ENCODE data around the gene TMEM175.

Gene TMEM175

DNA sequence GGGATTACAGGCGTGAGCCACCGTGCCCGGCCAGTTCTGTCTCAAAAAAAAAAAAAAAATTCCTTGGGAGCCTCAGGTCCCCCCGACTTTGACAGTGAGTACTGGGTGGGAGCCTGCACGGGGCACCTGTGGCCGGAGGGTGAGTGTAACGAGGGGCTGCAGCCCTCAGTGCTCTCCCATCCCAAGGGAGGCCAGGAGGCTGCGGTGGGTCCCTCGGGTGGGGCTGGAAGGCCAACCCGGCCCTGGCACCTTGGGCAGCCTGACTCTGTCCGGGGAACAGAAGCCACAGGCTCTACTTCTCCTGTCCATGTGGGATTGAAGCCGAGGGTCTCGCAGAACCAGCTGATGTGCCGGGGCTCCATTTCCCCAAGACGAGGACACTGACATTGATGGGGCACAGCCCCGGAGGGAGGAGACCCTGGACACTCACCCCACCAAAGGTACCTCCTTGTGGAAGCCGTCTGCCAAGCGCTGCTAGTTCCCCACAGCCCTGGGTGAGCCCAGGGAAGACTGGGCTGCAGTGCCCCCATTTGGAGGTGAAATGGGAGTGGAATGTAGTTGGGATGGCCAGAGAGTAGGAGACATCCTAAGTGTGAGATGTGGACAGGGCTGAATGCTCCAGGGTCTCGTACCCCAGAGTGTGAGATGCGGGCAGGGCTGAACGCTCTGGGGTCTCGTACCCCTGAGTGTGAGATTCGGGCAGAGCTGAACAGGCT is 63.2 kb downstream of the TMEM175 start:
- H3K4me1 ChIP-seq (ENCODE audit: insufficient read depth, low read length, poor library complexity, severe bottlenecking): no peaks in the 10 kb centered on the region

DNA sequence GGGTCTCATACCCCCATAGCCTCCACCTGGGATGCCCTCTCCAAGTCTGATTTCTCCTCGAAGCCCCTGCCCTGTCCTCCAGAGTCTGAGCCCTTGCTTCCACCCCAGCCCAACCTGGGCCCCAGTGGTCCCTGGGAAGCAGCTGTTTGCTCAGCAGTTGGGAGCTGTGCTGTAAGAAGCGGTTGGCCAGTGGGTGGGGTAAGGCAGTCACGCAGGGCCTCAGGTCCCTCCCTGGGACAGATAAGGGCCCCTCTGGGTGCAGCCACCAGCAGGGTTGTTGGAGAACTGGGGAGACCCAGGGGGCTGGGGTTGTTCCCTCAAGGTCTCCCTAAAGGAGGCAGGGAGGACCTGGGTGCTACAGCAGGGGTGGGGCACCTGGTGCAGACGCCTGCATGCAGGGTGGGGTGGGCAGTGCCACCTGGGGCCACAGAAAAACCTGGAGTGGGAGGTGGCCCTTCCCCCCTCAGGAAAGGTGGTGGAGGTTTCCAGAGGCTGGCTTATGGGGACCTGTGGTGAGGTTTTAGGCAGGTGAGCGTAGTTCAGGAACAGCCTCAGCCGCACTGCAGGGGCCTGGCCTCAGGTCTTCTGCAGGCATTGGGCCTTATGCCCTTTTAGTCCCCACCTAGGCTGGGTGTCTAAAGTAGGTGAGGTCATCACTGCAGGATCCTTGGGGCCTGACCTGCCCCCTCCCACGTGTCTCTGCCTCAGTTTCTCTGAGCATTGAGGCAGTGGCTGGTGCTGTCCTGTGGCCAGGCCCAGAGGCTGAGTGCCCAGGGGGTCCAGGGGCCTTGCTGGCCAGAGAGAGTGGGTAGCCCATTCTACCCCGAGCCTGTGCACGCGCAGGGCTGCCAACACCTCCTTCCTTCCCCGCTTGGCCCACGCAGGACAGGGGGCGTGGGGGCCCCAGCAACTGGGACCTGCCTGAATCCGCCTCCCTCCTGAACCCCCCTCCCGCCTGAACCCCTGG is 64.1 kb downstream of the TMEM175 start:
- TF ChIP-seq EZH2phosphoT487 (IDR thresholded peaks at IDR 0.05; ENCODE audit: borderline replicate concordance): no peak
- TF ChIP-seq, protein P1, sequence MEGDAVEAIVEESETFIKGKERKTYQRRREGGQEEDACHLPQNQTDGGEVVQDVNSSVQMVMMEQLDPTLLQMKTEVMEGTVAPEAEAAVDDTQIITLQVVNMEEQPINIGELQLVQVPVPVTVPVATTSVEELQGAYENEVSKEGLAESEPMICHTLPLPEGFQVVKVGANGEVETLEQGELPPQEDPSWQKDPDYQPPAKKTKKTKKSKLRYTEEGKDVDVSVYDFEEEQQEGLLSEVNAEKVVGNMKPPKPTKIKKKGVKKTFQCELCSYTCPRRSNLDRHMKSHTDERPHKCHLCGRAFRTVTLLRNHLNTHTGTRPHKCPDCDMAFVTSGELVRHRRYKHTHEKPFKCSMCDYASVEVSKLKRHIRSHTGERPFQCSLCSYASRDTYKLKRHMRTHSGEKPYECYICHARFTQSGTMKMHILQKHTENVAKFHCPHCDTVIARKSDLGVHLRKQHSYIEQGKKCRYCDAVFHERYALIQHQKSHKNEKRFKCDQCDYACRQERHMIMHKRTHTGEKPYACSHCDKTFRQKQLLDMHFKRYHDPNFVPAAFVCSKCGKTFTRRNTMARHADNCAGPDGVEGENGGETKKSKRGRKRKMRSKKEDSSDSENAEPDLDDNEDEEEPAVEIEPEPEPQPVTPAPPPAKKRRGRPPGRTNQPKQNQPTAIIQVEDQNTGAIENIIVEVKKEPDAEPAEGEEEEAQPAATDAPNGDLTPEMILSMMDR (conservative IDR thresholded peaks at IDR 0.05; ENCODE audit: low read length): no peak
- no peak overlapping the region for H3K9ac ChIP-seq (ENCODE audit: low read depth, low read length, poor library complexity, severe bottlenecking)
- no peaks in the 10 kb centered on the region for H3K9me3 ChIP-seq (ENCODE audit: insufficient read depth, low read depth, low read length)
- H2AFZ ChIP-seq (ENCODE audit: low read length): no peak overlapping the region
- no peaks in the 10 kb centered on the region for H4K20me1 ChIP-seq (ENCODE audit: insufficient read depth, low read length, poor library complexity, severe bottlenecking)
- no peaks in the 10 kb centered on the region for H3K36me3 ChIP-seq (ENCODE audit: insufficient read depth, low read length)
- no peaks in the 10 kb centered on the region for H3K4me1 ChIP-seq (ENCODE audit: insufficient read depth, low read length, poor library complexity, severe bottlenecking)
- H3F3A ChIP-seq (ENCODE audit: low read depth): no peaks in the 10 kb centered on the region
- H3K4me2 ChIP-seq (ENCODE audit: low read depth, low read length, poor library complexity, severe bottlenecking): no peak overlapping the region
- no peaks in the 10 kb centered on the region for H3K9me2 ChIP-seq (replicated peaks; ENCODE audit: low read depth, low read length)
- H3K79me2 ChIP-seq (ENCODE audit: insufficient read depth, low read length): no peaks in the 10 kb centered on the region
- no peaks in the 10 kb centered on the region for H3K27me3 ChIP-seq (ENCODE audit: insufficient read depth, low read length, poor library complexity, severe bottlenecking)
- H3K4me3 ChIP-seq (ENCODE audit: low read length, poor library complexity, severe bottlenecking): no peak overlapping the region

More for the DNA sequence above, 63.2 kb downstream of the TMEM175 start:
- Histone ChIP-seq H3K4me3 (ENCODE audit: low read length, poor library complexity, severe bottlenecking) (no peak overlapping the region), H4K20me1 (ENCODE audit: insufficient read depth, low read length, poor library complexity, severe bottlenecking) (no peaks in the 10 kb centered on the region), H3K27me3 (ENCODE audit: insufficient read depth, low read length, poor library complexity, severe bottlenecking) (no peaks in the 10 kb centered on the region), H3F3A (ENCODE audit: low read depth) (no peaks in the 10 kb centered on the region), H3K9me3 (ENCODE audit: insufficient read depth, low read depth, low read length) (no peaks in the 10 kb centered on the region), H3K4me2 (ENCODE audit: low read depth, low read length, poor library complexity, severe bottlenecking) (no peak overlapping the region), H3K36me3 (ENCODE audit: insufficient read depth, low read length) (no peaks in the 10 kb centered on the region), H2AFZ (ENCODE audit: low read length) (no peak overlapping the region), H3K9me2 (replicated peaks; ENCODE audit: low read depth, low read length) (no peaks in the 10 kb centered on the region), H3K79me2 (ENCODE audit: insufficient read depth, low read length) (no peaks in the 10 kb centered on the region), H3K9ac (ENCODE audit: low read depth, low read length, poor library complexity, severe bottlenecking) (no peak overlapping the region)
- no peak for TF ChIP-seq EZH2phosphoT487 (IDR thresholded peaks at IDR 0.05; ENCODE audit: borderline replicate concordance)
- TF ChIP-seq, protein P1 (conservative IDR thresholded peaks at IDR 0.05; ENCODE audit: low read length): no peak

DNA sequence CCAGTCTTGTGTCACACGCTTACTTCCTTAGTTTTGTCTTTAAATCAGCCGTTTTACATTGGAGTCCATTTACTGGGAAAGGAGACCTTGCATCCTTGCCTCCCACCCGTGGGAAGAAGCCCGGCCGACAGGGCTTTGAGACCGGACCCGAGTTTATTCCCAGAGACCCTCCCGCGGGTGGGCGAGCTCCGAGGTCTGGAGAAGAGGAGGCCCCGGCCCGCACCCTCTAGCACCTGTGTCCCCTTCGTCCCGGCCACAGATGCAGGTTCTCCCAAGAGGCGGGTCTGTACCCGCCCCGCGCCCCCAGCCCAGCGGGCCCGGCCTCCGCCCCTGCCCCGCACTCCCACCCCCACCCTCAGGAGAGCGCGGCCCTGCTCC is 64.7 kb downstream of the TMEM175 start:
- Histone ChIP-seq H3K4me3 (ENCODE audit: low read length, poor library complexity, severe bottlenecking) (no peak overlapping the region), H3K9me3 (ENCODE audit: insufficient read depth, low read depth, low read length) (no peaks in the 10 kb centered on the region), H3K9me2 (replicated peaks; ENCODE audit: low read depth, low read length) (no peaks in the 10 kb centered on the region), H4K20me1 (ENCODE audit: insufficient read depth, low read length, poor library complexity, severe bottlenecking) (no peaks in the 10 kb centered on the region), H3F3A (ENCODE audit: low read depth) (no peaks in the 10 kb centered on the region), H2AFZ (ENCODE audit: low read length) (no peak overlapping the region), H3K79me2 (ENCODE audit: insufficient read depth, low read length) (no peaks in the 10 kb centered on the region), H3K4me2 (ENCODE audit: low read depth, low read length, poor library complexity, severe bottlenecking) (no peak overlapping the region), H3K9ac (ENCODE audit: low read depth, low read length, poor library complexity, severe bottlenecking) (no peak overlapping the region), H3K36me3 (ENCODE audit: insufficient read depth, low read length) (no peaks in the 10 kb centered on the region), H3K27me3 (ENCODE audit: insufficient read depth, low read length, poor library complexity, severe bottlenecking) (no peaks in the 10 kb centered on the region), H3K4me1 (ENCODE audit: insufficient read depth, low read length, poor library complexity, severe bottlenecking) (no peaks in the 10 kb centered on the region)
- no peak for TF ChIP-seq EZH2phosphoT487 (IDR thresholded peaks at IDR 0.05; ENCODE audit: borderline replicate concordance)
- TF ChIP-seq, protein P1 (conservative IDR thresholded peaks at IDR 0.05; ENCODE audit: low read length): no peak

Measured in Loucy (cell line).